ENCODE data around the gene HPS6.

- TF ChIP-seq CTCF (conservative IDR thresholded peaks at IDR 0.05; ENCODE audit: low read length), result no peak
- no peak for TF ChIP-seq EZH2phosphoT487 (IDR thresholded peaks at IDR 0.05; ENCODE audit: borderline replicate concordance, low read depth, low read length)
These were observed 46.1 kb downstream of the HPS6 start for GRCh38 chr10:102111276-102111675.
